ENCODE results near the gene BBS10.
A peak's percentile ranks its signal among the peaks of the same experiment; 100 is the strongest.
"Not testable (repeated sequence)": the region's sequence is repeated elsewhere in the genome, so short reads cannot be mapped to it uniquely, and the experiment has no call there.

The BBS10 gene

DNA sequence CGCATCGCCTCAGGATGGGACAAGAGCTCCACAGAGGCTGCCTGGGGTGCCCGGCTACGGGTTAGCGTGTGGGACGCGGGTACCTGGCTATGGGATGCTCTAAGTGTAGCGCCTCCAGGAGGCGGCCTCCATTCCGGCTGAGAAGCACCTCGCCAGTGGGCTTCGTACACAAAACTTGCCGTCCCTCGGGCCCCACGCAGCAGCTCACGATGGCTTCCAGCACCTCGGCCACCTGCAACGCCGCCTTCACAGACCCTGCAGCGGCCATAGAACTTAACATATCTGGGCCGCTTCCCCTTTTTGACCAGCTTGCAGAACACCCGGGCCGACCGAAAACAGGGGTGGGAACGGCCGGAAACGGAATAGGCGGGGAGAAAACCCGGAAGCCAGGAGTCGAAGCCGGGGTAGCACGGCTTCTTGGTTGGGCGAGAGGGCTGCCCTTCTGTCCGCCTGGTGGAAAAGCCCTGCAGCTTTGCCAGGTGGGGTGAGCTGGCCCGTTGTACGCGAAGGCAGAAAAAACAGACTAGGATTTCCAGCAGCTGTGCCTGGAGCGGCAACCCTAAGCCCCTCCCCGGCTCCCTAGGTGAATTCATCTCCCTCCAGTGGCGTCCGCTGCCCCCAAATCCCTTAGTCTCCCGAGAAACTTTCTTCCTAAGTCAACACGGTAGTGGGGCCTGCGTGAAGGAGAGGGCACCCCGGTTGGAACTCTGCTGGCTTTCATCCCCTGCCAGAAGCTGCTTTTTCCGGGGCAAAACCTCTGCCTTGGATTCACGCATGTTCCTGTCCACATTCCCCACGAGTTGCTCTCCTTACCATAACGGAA is at the start of gene BBS10:
BBS10 (minus strand) TSS at position 337 of the 823 bp plus-strand sequence; CDS start at position 280, 57 bp downstream.
- DNase-seq (ENCODE audit: insufficient read length, low spot score) (peak; percentile 92), FAIRE-seq (no peak)

DNA sequence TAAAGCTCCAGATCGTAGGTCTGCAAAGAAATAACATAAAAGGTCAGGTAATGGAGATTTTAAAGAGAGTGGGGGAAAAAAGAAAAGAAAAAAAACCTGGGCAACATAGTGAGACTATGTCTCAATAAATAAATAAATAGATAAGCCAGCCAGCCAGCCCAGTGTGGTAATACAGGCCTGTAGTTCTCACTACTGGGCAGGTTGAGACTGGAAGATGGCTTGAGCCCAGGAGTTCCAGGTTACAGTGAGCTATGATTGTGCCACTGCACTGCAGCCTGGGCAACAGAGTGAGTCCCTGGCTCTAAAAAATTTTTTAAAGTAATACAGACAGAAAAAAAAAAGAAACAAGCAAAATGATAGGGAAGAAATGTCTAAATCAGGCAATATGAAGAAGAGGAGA is 43.2 kb upstream of the BBS10 start:
- DNase-seq (ENCODE audit: insufficient read length, low spot score) (no peak), FAIRE-seq (no peak)

DNA sequence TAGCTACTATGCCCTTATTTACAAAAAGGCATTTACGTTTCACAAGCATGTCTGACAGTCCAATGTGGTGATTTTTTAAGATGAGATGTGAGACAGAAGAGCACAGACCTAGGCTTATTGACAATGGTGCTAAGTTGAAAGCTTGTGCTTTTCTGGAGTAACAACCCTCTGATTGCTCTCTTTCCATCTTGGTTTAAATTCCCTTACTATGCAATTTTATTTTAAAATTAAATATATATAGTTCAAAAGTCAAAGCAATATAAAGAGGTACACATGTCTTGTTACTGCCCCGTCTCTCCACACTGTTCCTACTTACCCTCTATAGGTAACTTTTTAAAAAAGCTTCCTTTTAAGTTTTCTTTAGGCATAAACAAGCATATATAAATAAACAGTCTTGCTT is 39.4 kb upstream of the BBS10 start:
- DNase-seq (ENCODE audit: insufficient read length, low spot score) (no peak), FAIRE-seq (no peak)

DNA sequence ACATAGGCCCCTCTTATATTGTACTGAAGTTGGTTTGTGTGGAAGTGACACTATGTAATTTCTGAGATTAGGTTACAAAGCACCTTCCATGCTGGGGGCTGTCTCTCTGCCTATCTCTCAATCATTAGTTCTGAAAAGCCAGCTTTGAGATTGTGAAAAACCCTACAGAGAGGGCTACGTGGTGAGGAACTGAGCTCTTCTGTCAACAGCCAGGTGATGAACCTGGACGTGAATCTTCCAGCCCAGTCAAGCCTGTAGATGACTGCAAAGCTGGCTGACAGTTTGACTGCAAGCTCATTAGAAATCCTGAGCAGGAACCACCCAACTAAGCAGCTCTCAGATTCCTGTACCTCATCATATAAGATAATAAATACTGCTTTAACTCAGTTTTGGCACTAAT is 36.3 kb upstream of the BBS10 start:
- DNase-seq (ENCODE audit: insufficient read length, low spot score) (no peak), FAIRE-seq (peak; percentile 4)

DNA sequence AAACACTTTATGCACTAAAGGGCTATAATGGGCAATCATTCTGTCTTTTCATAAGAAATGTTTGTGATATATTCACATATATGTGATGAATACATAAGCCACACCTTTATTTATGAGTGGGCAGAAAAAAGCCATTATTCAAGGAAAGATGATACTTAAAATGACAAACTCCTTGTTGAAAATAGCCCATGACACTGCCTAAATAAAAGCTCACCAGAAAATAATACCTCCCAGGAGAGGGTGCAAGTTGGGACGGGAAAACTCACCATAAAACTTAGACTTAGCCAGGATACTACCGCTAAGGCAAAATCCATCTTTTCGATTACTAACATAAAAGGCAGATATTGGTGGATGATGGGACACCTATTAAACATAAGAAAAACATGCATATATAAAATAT is 35.8 kb upstream of the BBS10 start:
- FAIRE-seq = no peak

DNA sequence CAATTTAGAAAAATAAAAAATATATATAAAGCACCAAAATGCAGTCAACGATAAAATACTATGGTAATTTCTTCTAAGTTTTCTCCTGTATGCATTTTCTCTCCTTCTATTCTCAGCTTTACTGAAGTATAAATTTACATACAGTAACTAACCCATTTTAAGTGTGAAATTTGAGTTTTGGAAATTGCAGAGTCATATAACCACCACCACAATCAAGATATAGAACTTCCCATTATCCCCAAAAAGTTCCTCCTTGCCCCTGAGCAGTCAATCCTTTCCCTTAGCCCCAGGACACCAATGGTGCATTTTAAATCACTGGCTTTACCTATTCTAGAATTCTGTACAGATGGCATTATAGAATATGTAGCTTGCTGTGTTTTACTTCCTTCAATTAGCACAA is 31.0 kb upstream of the BBS10 start:
- FAIRE-seq = no peak
- DNase-seq (ENCODE audit: insufficient read length, low spot score) = no peak

More for the DNA sequence above, 35.8 kb upstream of the BBS10 start:
- DNase-seq (ENCODE audit: insufficient read length, low spot score) = no peak

DNA sequence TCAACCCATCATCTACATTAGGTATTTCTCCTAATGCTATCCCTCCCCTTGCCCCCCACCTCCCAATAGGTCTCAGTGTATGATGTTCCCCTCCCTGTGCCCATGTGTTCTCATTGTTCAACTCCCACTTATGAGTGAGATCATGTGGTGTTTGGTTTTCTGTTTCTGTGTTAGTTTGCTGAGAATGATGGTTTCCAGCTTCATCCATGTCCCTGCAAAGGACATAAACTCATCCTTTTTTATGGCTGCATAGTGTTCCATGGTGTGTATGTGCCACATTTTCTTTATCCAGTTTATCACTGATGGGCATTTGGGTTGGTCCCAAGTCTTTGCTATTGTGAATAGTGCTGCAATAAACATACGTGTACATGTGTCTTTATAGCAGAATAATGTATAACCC is 28.7 kb upstream of the BBS10 start:
- FAIRE-seq; DNase-seq (ENCODE audit: insufficient read length, low spot score): not testable (repeated sequence)

DNA sequence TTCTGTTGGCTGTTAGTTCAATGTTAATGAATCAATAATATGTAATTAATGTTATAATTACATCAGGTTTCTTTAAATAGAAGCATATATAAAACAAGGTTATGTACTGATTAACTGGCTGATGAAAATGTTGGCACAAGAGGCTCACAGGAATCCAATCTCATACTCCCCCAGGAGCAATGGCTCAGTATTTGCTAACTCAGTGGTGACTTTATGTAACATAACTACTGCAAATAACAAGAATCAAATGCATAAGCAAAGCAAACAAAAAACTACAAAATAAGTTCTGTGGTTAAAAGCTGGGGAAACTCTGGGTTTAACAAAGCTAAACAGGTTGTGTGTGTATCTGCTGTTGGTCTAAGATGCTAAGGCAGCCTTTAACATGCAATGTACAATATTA is 27.7 kb upstream of the BBS10 start:
- no peak for FAIRE-seq

DNA sequence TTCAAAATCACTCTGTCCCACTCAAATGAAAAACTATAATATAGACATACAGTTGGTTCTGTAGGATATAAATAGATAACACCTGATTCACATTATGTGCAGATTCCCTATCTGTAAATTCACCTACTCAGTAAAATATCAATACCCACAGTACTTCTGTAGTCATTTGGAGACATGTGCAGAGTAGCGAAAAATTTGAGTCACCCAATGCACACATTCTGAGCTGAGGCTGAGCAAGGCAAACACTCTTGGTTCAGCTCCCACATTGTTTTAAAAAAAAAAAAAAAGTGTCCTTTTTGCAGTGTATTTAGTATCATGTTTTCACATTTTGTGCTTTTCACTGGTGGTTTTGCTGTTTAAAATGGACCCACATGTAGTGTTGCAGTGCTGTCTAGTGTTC is 27.3 kb upstream of the BBS10 start:
- no peak for FAIRE-seq
- DNase-seq (ENCODE audit: insufficient read length, low spot score) = no peak

More for the DNA sequence above, 27.7 kb upstream of the BBS10 start:
- no peak for DNase-seq (ENCODE audit: insufficient read length, low spot score)

DNA sequence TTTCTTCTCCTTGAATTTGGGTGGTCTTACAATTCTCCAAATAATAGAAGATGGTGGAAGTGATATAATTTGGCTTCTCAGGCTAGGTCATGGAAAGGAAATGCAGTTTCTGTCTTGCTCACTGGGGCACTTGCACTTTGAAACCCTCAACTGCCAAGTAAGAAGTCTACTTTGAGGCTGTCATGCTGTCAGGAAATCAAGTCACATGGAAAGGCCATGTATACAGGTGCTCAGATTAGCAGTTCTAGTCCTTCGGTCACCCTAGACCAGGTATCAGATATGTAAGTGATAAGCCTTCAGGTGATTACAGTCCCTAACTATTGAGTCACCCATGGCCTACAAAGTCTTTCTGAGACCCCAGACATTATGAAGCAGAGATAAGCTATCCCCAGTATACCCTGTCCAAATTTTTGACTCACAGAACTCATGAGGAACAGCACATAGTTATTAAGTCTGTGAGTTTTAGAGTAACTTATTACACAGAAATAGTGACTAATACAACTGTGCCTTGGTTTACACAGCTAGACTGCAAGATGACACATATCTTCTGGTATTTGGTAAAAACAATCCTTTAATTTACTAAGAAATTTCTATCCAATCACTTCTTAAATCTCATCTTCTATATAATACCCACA is 26.3 kb upstream of the BBS10 start:
- DNase-seq (ENCODE audit: insufficient read length, low spot score) (no peak), FAIRE-seq (no peak)

DNA sequence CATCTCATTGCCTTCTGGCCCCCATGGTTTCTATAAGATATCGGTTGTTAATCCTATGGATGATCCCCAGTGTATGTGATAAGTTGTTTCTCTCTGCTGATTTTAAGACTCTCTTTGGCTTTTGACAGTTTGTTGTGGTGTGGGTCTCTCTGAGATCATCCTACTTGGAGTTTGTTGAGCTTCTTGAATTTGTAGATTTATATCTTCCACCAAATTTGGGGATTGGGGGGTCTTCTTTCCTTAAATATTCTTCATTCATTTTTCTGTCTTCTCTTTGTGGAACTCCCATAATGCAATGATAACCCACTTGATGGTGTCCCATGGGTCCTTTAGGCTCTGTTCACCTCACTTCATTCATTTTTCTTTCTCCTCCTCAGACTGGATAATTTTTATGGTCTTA is 20.0 kb upstream of the BBS10 start:
- FAIRE-seq (no peak), DNase-seq (ENCODE audit: insufficient read length, low spot score) (no peak)

DNA sequence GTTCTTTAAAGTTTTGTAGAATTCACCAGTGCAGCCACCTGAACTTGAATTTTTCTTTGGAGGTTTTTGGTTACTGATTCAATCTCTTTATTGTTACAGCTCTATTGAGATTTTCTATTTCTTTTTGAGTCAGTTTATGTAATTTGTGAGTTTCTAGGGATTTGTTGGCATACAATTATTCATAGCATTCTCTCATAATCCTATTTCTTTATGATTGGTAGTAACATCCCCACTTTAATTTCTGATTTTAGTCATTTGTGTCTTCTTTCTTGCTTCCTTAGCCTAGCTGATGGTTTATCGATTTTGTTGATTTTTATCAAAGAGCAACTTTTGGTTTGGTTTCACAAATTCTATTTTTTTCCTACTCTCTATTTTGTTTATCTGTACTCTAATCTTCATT is 17.9 kb upstream of the BBS10 start:
- DNase-seq (ENCODE audit: insufficient read length, low spot score) (no peak), FAIRE-seq (no peak)

DNA sequence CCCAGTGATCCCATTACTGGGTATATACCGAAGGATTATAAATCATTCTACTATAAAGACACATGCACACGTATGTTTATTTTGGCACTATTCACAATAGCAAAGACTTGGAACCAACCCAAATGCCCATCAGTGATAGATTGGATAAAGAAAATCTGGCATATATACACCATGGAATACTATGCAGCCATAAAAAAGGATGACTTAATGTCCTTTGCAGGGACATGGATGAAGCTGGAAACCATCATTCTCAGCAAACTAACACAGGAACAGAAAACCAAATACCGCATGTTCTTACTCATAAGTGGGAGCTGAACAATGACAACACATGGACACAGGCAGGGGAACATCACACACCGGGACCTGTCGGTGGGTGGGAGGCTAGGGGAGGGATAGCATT is 15.9 kb upstream of the BBS10 start:
- DNase-seq (ENCODE audit: insufficient read length, low spot score); FAIRE-seq: not testable (repeated sequence)

DNA sequence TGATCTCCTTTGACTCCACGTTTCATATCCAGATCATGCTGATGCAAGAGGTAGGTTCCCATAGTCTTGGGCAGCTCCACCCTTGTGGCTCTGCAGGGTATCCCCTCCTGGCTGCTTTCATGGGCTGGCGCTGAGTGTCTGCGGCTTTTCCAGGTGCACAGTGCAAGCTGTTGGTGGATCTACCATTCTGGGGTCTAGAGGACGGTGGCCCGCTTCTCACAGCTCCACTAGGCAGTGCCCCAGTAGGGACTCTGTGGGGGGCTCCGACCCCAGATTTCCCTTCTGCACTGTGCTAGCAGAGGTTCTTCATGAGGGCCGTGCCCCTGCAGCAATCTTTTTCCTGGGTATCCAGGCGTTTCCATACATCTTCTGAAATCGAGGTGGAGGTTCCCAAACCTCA is 12.1 kb upstream of the BBS10 start:
- no peak for FAIRE-seq
- no peak for DNase-seq (ENCODE audit: insufficient read length, low spot score)

DNA sequence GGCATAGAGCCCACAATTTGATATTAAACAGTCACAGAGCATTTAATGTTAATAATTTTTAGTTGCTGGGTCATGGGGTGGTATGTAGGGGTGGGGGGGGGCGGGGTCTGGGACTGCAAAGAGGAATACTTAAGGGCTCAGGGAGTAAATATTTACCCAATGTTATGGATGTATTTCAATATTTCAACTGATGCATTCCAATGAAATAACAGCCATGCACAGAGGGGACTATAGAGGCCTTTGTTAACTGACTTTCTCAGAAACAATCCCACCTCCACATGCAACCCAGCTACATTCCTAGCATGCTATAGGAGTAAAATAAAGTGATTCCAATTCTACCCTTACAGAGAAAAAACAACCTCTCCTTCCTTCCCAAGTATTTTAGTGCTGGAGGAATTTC is 7.9 kb upstream of the BBS10 start:
- FAIRE-seq = no peak

DNA sequence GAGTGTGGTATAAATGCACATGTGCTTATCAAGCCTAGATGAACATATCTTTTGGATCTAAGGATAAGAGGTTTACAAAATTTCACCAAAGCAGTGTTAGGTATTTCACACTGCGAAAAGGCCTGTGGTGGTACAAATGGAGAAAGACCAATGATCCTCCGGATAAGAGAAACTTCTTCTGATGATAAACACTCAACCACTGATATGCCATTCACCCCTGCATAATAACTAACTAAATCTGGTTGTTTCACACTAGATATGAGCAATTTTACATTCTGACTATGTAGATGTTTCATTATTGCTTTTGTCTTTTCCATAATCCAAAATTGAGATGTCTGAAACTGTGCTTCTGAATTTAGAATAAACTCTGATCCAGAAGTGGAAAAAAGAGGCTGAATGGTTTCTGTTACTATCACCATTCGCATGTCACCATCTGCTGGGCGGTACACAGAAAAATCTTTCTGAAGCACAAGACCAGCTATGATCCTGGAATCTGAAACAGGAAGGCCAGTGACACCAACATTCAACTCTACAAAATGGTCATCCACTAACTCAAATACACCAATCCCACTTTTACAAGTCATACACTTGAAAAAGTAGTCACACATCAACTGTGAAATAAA is 1.3 kb downstream of the BBS10 start:
- DNase-seq (ENCODE audit: insufficient read length, low spot score) (no peak), FAIRE-seq (peak; percentile 76)

More for the DNA sequence above, 7.9 kb upstream of the BBS10 start:
- no peak for DNase-seq (ENCODE audit: insufficient read length, low spot score)

DNA sequence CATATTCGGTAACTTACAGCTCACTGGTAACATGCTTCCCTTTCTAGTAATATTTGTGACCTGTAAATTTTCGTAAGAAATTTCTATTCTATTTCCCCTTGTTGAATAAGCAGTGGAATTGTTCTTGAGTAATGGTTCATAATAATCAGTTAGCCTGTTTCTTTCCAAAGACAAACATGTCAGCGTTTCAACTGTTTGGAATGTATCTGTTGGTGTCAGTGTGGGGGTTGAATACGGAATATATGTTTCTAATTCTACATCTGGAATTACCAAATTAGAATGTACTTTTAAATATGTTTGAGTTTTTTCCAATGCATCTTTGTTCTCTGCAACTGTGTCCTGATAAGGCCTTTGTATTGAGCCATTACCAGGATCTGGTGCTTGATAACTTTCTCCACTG is 2.0 kb downstream of the BBS10 start:
- no peak for DNase-seq (ENCODE audit: insufficient read length, low spot score)
- FAIRE-seq = no peak

DNA sequence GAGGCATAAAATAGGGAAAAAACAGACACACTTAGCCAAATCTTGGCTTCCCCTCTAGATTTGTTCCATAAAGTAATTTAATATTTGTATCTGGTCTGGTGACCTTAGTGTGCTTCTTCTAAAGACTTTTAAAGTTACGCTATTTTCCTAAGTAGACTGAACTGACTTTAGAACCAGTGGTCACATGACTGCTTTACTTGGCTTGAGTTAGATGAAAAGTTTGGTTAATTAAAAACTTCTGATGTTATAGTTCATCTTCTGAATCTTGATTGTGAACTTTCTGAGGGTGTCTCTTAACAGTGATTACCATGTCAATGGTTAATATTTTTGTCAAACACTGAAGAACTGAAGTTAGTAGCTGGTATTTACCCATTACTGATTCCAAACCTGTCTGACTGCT is 2.6 kb downstream of the BBS10 start:
- FAIRE-seq = no peak
- no peak for DNase-seq (ENCODE audit: insufficient read length, low spot score)

DNA sequence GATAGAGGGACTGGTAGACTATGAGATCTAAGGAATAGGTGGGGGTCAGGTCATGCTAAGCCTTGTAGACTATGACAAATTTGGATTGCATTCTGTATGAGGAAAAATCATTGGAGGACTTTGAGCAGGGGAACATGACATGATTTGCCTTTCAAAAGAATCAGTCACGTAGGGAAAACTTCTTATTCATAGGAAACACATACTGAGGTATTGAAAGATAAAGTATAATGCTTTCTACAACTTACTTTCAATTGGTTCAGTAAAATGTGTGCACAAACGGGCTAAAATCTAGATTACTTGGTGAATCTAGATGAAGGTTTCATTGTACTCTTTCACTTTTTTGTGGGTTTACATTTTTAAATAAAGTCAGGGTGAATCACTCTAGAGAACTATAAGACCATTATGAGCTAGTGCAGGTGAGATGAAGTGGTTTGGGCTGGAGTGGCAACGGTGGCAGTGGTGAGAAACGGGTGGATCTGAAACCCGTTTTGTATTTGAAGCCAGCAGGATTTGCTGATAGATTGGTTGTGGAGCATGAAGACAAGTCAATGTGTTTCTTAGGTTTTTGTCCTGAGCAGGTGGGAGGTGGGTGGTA is 6.7 kb downstream of the BBS10 start:
- DNase-seq (ENCODE audit: insufficient read length, low spot score) = no peak
- no peak for FAIRE-seq

DNA sequence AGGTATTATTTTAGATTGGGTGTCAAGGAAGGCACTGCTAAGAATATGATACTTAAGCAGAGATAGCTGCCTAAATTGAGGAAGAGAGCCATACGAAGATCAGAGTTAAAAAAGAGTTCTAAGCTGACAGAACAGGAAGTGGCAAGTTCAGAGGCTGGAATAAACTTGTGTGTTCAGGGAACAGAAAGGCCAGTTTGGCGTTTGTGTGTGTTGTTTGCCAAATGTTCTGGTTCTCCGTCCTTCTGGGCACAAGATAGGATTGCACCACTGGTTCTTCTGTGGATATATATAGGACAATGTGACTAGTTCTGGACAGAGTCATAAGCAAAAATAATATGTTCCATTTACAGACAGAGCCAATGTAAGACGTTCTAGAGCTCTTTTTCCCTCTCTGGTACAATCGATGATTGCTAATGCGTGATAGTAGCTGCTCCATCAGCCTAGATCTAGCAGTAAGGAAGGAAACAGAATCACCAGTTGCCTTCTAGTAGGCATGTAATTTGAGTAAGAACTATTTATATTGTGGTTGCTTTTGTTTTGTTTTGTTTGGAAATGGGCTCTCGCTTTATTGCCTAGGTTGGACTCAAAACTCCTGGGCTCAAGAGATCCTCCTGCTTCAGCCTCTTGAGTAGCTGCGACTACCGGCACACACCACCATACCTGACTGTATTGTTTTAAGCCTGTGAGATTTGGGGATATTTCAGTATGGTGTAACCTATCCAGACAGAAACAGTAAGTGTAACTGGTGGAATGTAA is 7.4 kb downstream of the BBS10 start:
- no peak for DNase-seq (ENCODE audit: insufficient read length, low spot score)
- no peak for FAIRE-seq

DNA sequence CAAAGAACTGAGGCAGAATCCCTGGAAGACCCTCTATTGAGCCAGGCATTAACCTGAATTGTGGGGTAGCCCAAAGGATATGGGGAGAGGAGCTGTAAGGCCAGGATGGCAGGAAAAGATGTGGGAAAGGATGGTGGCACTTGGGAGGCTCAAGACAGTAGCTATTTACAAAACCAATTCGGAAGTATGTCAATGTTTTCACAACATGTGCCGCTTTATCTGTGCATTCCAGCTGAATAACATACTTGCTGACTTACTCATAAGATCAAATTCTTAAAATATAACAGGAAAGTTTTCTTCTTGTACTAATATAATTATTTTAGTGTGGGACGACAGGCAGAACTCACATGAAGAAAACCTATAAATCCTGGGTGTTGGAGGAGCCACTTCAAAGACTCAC is 10.6 kb downstream of the BBS10 start:
- DNase-seq (ENCODE audit: insufficient read length, low spot score) = no peak
- FAIRE-seq = no peak

Measured in HTR-8/SVneo (cell line).